OCI-LY7 (cell line): ENCODE measurements around the gene GBA2.

Experiments
- EZH2phosphoT487 ChIP-seq: fragments of 200-600 bp; sonication (generic); IDR thresholded peaks from 2 replicates; pipeline ENCODE4 v1.6.1; 2018; ENCODE audit warnings: low read depth, borderline replicate concordance, mild to moderate bottlenecking, mixed run types, antibody characterized with exemption, low read length, moderate library complexity, mixed read lengths
- TF ChIP-seq, protein P1 (sequence below): fragments of 200-600 bp; sonication (generic); conservative IDR thresholded peaks from 2 replicates; pipeline ENCODE4 v1.5.1; 2014; ENCODE audit warnings: mild to moderate bottlenecking, antibody characterized with exemption, low read length, moderate library complexity, mixed read lengths

DNA sequence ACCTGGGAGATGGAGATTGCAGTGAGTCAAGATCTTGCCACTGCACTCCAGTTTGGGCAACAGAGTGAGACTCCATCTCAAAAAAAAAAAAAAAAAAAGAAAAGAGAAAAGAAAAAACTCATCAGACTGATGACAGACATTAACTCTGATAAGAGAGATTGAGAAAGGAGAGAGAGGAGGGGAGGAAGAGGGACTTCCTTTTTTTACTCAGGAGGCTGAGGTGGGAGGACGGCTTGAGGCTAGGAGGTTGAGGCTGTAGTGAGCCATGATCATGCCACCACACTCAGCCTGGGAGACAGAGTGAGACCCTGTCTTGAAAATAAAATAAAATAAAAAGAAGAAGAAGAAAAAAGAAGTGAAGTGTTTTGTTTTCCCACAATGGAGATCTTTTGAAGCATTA, 14.8 kb upstream of the GBA2 start:
- no peak for TF ChIP-seq EZH2phosphoT487
- TF ChIP-seq, protein P1, sequence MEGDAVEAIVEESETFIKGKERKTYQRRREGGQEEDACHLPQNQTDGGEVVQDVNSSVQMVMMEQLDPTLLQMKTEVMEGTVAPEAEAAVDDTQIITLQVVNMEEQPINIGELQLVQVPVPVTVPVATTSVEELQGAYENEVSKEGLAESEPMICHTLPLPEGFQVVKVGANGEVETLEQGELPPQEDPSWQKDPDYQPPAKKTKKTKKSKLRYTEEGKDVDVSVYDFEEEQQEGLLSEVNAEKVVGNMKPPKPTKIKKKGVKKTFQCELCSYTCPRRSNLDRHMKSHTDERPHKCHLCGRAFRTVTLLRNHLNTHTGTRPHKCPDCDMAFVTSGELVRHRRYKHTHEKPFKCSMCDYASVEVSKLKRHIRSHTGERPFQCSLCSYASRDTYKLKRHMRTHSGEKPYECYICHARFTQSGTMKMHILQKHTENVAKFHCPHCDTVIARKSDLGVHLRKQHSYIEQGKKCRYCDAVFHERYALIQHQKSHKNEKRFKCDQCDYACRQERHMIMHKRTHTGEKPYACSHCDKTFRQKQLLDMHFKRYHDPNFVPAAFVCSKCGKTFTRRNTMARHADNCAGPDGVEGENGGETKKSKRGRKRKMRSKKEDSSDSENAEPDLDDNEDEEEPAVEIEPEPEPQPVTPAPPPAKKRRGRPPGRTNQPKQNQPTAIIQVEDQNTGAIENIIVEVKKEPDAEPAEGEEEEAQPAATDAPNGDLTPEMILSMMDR: no peak
